MCF 10A (cell line): ENCODE measurements around the gene IQCH. TPM values are rescaled to one million over a fixed set of nuclear protein-coding genes. Genes with fewer than 3 reads are reported as not detected.
A peak's percentile ranks its signal among the peaks of the same experiment; 100 is the strongest.

Source experiments
- BruUV-seq: library from RNA; stranded (reverse); fragments of 400-500 nt; replicated peaks from 2 replicates; lab custom pipeline; 2021; lab: Mats Ljungman, UMichigan
- CTCF ChIA-PET: fragments of 300-600 bp; sonication (Branson Sonifier 250); formaldehyde crosslinking; extraction: SDS; loops from one replicate; lab custom pipeline; 2021; ENCODE audit warnings: antibody characterized with exemption, inconsistent platforms; lab: Yijun Ruan, JAX
- POLR2A ChIA-PET: fragments of 300-600, 350-650 bp; sonication (Branson Sonifier 250); formaldehyde crosslinking; extraction: SDS; loops from one replicate; lab custom pipeline; 2020; ENCODE audit warnings: antibody characterized with exemption, inconsistent platforms; lab: Yijun Ruan, JAX
- DNase-seq: peaks from one replicate; pipeline ENCODE4 v3.0.0-alpha.2; 2018; ENCODE audit not compliant: unreplicated experiment
- H3K27ac Mint-ChIP-seq: one replicate; pipeline ENCODE4 v1.8.0; 2022; ENCODE audit warnings: mild to moderate bottlenecking, low read depth, mixed read lengths; ENCODE audit not compliant: unreplicated experiment
- H3K27me3 Mint-ChIP-seq: one replicate; pipeline ENCODE4 v1.8.0; 2022; ENCODE audit warnings: mixed read lengths; ENCODE audit not compliant: insufficient read depth, unreplicated experiment
- H3K36me3 Mint-ChIP-seq: one replicate; pipeline ENCODE4 v1.8.0; 2022; ENCODE audit warnings: mild to moderate bottlenecking, moderate library complexity, mixed read lengths; ENCODE audit not compliant: insufficient read depth, unreplicated experiment
- H3K4me1 Mint-ChIP-seq: one replicate; pipeline ENCODE4 v1.8.0; 2022; ENCODE audit warnings: mixed read lengths; ENCODE audit not compliant: insufficient read depth, unreplicated experiment
- H3K4me3 Mint-ChIP-seq: one replicate; pipeline ENCODE4 v1.8.0; 2022; ENCODE audit warnings: mild to moderate bottlenecking, moderate library complexity, mixed read lengths; ENCODE audit not compliant: unreplicated experiment
- H3K9me3 Mint-ChIP-seq: one replicate; pipeline ENCODE4 v1.8.0; 2022; ENCODE audit warnings: mixed read lengths; ENCODE audit not compliant: unreplicated experiment
- intact Hi-C: fragments of 100-400 bp; cut with micrococcal nuclease; formaldehyde crosslinking; loops from 2 replicates; pipeline ENCODE4 v1.14.1; 2022
- total RNA-seq: library from RNA; stranded (reverse); gene quantifications from 2 replicates; pipeline ENCODE4 v1.2.3, GENCODE V29; 2022
- TF ChIP-seq, protein P1 (sequence below): fragments of 200-600 bp; IDR thresholded peaks from one replicate; pipeline ENCODE4 v1.8.0; 2022; ENCODE audit warnings: antibody characterized with exemption, mild to moderate bottlenecking; ENCODE audit not compliant: unreplicated experiment

Gene IQCH
- total RNA-seq, 1 experiment from 2014 or later = 5.0 TPM

DNA sequence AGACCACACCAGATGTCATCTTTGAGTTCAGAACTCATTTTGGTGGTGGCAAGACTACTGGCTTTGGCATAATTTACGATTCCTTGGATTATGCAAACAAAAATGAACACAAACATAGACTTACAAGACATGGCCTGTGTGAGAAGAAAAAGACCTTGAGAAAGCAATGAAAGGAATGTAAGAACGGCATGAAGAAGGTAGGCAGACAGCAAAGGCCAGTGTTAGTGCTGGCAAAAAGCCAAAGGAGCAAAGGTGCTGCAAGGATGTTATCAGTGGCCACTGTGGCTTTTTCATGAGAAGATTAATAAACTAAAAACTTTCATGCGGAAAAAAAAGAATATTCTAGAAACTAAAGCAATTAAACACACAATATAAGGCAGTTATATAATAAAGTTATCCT, 22.0 kb upstream of the IQCH start:
- Mint-ChIP-seq H3K36me3 (peaks cover 50% of the 10 kb centered on the region), H3K27ac (no peak overlapping the region), H3K4me3 (no peak overlapping the region), H3K27me3 (no peaks in the 10 kb centered on the region), H3K4me1 (no peaks in the 10 kb centered on the region), H3K9me3 (no peaks in the 10 kb centered on the region)
- intact Hi-C loops = no loop called here
- BruUV-seq = no TSS peak
- TF ChIP-seq, protein P1, sequence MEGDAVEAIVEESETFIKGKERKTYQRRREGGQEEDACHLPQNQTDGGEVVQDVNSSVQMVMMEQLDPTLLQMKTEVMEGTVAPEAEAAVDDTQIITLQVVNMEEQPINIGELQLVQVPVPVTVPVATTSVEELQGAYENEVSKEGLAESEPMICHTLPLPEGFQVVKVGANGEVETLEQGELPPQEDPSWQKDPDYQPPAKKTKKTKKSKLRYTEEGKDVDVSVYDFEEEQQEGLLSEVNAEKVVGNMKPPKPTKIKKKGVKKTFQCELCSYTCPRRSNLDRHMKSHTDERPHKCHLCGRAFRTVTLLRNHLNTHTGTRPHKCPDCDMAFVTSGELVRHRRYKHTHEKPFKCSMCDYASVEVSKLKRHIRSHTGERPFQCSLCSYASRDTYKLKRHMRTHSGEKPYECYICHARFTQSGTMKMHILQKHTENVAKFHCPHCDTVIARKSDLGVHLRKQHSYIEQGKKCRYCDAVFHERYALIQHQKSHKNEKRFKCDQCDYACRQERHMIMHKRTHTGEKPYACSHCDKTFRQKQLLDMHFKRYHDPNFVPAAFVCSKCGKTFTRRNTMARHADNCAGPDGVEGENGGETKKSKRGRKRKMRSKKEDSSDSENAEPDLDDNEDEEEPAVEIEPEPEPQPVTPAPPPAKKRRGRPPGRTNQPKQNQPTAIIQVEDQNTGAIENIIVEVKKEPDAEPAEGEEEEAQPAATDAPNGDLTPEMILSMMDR = no peak
- CTCF ChIA-PET = interaction anchor here (0.7 kb wide), 1 partner anchor 604 kb away, joined by 5 read pairs; no protein-coding TSS in a partner anchor
- DNase-seq = no peak
- POLR2A ChIA-PET = interaction anchor here (0.6 kb wide), 1 partner anchor 207 kb away, joined by 3 read pairs; no protein-coding TSS in a partner anchor

DNA sequence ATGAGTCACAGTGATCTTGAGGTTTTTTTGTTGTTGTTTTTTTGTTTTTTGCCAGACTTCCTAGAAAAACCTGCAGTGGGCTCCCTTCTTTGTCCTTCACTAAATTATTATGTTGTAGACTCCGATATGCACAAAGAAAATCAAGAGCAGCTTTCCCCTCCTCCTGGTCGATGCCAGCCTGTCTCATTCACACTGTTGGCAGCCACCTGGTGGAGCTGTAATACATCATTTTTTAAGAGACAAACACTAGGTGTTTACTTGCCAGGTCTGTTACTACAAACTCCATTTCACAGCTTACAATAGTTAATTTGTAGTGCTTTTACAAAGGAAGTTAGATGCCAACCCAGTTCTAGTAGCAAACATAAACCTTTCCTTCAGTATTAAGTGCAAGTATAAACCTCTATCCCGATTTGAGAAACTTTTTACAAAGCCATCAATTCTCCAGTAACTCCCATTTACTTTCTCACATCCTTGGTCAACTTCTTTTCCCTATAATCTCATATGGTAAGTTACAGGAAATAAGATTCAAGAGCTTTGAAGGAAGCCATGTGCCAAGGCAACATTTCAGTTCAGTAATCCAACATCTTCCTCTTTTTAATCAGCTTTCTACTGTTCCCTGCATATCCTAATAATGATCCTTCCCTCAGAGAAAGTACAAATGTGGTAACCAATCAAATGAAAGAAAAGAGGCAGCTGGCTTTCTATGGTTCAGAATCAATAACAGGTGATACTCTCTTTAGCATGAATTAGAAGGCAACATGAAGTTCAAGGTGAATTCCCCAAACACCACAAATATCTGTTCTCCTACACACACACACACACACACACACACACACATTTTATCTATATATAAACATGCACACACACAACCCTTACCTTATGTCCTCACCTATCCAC, 14.1 kb upstream of the IQCH start:
- BruUV-seq = no TSS peak
- H3K36me3 Mint-ChIP-seq = peaks cover 22% of the 10 kb centered on the region
- ChIA-PET CTCF (interaction anchor here (0.5 to 2.9 kb wide), 27 partner anchors 10 to 357 kb away, joined by 3 to 26 read pairs (median 4); partner anchors contain the start of genes AAGAB and IQCH), POLR2A (interaction anchor here (0.6 to 3.4 kb wide), 22 partner anchors 10 to 589 kb away, joined by 3 to 42 read pairs (median 4); partner anchors contain the start of genes AAGAB, IQCH and SMAD3)
- no peaks in the 10 kb centered on the region for H3K27me3 Mint-ChIP-seq
- peak overlapping the region; percentile 51 for H3K27ac Mint-ChIP-seq
- H3K4me1 Mint-ChIP-seq = peaks cover 31% of the 10 kb centered on the region
- intact Hi-C loops = loop anchor here (1.0 to 5.0 kb wide), 3 partner anchors 63 to 293 kb away; no protein-coding TSS in a partner anchor
- TF ChIP-seq, protein P1 = peak; percentile 38
- no peaks in the 10 kb centered on the region for H3K9me3 Mint-ChIP-seq
- no peak overlapping the region for H3K4me3 Mint-ChIP-seq
- DNase-seq = peak; percentile 57

DNA sequence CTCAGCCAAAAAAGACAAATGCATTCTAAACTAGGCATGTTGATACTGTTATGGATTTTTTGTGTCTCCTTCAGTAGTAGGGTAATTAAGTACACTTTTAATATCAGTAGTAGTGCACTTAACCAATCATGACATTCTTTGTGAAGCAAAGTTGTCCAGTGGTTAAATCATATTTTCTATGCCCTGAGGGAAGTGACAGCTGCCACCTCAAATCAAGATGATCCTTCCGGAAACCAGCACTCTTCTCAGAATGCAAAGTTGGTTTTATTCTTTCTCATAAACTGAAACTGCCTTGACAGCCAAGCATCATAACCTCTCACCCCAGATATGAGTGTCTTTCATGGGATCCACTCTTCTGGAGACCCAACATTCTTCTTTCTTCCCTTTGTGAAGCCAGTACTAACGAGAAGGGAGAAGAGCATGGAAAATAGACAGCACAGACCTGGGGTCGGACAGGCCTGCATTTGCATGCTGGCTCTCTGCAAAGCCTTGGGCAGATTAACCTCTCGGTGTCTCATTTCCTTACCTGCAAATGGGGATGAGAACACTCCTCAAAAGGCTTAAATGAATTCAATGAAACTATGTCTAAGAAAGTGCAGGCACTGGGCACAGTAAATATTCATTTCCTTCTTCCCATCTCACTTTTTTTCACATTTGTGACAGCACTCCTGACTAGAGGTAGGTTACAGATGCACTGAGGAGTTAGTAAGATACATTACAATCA, 13.3 kb upstream of the IQCH start:
- Mint-ChIP-seq H3K27me3 (no peaks in the 10 kb centered on the region), H3K27ac (peak overlapping the region; percentile 51), H3K4me3 (no peak overlapping the region), H3K4me1 (peaks cover 31% of the 10 kb centered on the region), H3K9me3 (no peaks in the 10 kb centered on the region), H3K36me3 (peaks cover 22% of the 10 kb centered on the region)
- BruUV-seq = no TSS peak
- DNase-seq = no peak
- TF ChIP-seq, protein P1 = no peak
- intact Hi-C loops = loop anchor here (5.0 kb wide), 2 partner anchors 194 to 294 kb away; no protein-coding TSS in a partner anchor
- ChIA-PET POLR2A (interaction anchor here (0.6 to 3.4 kb wide), 11 partner anchors 9 to 402 kb away, joined by 3 to 42 read pairs (median 4); partner anchors contain the start of genes AAGAB, IQCH and SMAD3), CTCF (interaction anchor here (0.5 to 2.9 kb wide), 17 partner anchors 9 to 358 kb away, joined by 3 to 26 read pairs (median 4); no protein-coding TSS in a partner anchor)
